ENCODE data around the gene SAP30BP. TPM values are rescaled to one million over a fixed set of nuclear protein-coding genes. Genes with fewer than 3 reads are reported as not detected.

Gene SAP30BP
- total and polyA plus RNA-seq, 2 donors (not counting 3 experiments of a cell fraction or from before 2014, with no cell fraction given), result 116 to 151 TPM

DNA sequence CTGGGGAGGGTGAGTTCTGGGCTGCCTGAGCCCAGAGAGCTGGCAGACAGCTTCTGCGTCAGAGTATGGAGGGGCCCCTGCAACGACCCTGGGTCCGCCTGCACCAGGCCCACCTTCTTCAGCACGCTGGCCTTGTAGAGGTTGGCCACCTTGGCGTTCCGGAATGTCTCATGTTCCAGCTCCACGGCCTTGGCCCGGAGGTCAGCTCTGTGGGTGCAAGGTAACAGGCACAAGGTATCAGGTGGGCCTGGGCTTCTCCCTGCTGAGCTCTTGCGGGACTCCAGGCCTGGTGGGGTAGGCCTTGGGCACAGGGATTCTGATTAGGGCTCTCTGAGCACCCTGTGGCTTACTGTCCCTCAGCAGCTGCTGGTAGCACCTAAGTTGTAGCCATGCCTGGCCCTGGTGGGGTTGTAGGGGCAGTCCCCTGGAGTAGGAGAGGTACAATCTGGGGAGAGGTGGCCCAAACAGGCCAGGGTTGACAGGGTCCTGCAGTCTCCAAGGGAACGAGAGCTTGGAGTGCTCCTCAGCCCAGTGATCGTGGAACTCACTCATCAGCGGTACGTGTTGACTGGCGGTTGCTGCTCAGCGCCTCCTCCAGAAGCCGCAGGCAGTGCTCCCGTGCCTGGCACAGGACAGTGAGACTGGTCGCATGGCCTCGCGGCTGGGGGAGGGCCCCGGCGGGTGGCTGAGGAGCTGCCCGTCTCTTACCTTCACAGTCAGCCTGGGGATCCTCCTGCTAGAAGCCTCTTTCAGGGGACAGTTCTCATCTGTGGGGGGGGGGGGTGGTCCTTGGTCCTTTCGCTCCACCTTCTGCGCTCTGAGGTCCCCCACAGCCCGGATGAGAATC is 36.8 kb upstream of the SAP30BP start:
- BruUV-seq (replicated peaks), result no TSS peak
- Histone ChIP-seq H3K9ac (replicated peaks; ENCODE audit: extremely low read depth, insufficient read depth, low read length) (no peak overlapping the region), H3K27me3 (ENCODE audit: control insufficient read depth in 2 of 2, insufficient read depth in 2 of 2, low read length in 2 of 2) (no peaks in the 10 kb centered on the region), H3K27ac (ENCODE audit: insufficient read depth, low read depth, low read length) (no peak overlapping the region), H3K4me1 (ENCODE audit: control insufficient read depth, extremely low read depth, insufficient read depth, low read length) (peaks cover 12% of the 10 kb centered on the region), H3K79me2 (ENCODE audit: control insufficient read depth, insufficient read depth, low read length) (no peaks in the 10 kb centered on the region), H3K9me3 (replicated peaks; ENCODE audit: control insufficient read depth, insufficient read depth, low read length) (no peaks in the 10 kb centered on the region), H2AFZ (ENCODE audit: low read depth, low read length) (no peak overlapping the region), H3K4me2 (ENCODE audit: insufficient read depth, low read length) (no peak overlapping the region), H4K20me1 (replicated peaks; ENCODE audit: control insufficient read depth, extremely low read depth, insufficient read depth, low read length) (no peaks in the 10 kb centered on the region), H3K4me3 (replicated peaks in 1 of 3; ENCODE audit: insufficient read depth in 1 of 3, low read depth in 1 of 3, low read length in 3 of 3) (no peak overlapping the region), H3K9me1 (replicated peaks; ENCODE audit: control insufficient read depth, extremely low read depth, insufficient read depth, low read length) (no peaks in the 10 kb centered on the region), H3K36me3 (ENCODE audit: control insufficient read depth in 2 of 2, extremely low read depth in 1 of 2, insufficient read depth in 2 of 2, low read length in 2 of 2) (no peaks in the 10 kb centered on the region)
- FAIRE-seq (no peak), DNase-seq (ENCODE audit: low read depth, low spot score) (no peak)
- intact Hi-C loops (cut with micrococcal nuclease) (no loop called here), dilution Hi-C loops (cut with MboI; ENCODE audit: extremely low pct_ligation_motif_present, low sequenced_read_pairs) (no loop called here)
- POLR2A ChIA-PET, result no interaction called here
- CTCF ChIA-PET, result interaction anchor here (0.6 to 16.3 kb wide), 9 partner anchors 10 to 253 kb away, joined by 3 to 625 read pairs (median 6); no protein-coding TSS in a partner anchor
- TF ChIP-seq, protein P1, sequence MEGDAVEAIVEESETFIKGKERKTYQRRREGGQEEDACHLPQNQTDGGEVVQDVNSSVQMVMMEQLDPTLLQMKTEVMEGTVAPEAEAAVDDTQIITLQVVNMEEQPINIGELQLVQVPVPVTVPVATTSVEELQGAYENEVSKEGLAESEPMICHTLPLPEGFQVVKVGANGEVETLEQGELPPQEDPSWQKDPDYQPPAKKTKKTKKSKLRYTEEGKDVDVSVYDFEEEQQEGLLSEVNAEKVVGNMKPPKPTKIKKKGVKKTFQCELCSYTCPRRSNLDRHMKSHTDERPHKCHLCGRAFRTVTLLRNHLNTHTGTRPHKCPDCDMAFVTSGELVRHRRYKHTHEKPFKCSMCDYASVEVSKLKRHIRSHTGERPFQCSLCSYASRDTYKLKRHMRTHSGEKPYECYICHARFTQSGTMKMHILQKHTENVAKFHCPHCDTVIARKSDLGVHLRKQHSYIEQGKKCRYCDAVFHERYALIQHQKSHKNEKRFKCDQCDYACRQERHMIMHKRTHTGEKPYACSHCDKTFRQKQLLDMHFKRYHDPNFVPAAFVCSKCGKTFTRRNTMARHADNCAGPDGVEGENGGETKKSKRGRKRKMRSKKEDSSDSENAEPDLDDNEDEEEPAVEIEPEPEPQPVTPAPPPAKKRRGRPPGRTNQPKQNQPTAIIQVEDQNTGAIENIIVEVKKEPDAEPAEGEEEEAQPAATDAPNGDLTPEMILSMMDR (IDR thresholded peaks at IDR 0.05; ENCODE audit: extremely low read depth in 1 of 2, insufficient read depth in 1 of 2, low read depth in 1 of 2, low read length in 2 of 2), result no peak
- TF ChIP-seq, protein P2, sequence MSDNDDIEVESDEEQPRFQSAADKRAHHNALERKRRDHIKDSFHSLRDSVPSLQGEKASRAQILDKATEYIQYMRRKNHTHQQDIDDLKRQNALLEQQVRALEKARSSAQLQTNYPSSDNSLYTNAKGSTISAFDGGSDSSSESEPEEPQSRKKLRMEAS (IDR thresholded peaks at IDR 0.05; ENCODE audit: insufficient read depth, insufficient read length), result no peak
- TF ChIP-seq FOS (IDR thresholded peaks at IDR 0.05; ENCODE audit: borderline replicate concordance, insufficient read depth, low read length) (no peak), JUN (IDR thresholded peaks at IDR 0.05; ENCODE audit: borderline replicate concordance, insufficient read depth, insufficient read length, low read depth) (no peak), POLR2AphosphoS5 (IDR thresholded peaks at IDR 0.05; ENCODE audit: insufficient read depth, low read depth, low read length) (no peak), MYC (IDR thresholded peaks at IDR 0.05; ENCODE audit: low read depth, low read length) (no peak), EZH2 (IDR thresholded peaks at IDR 0.05; ENCODE audit: borderline replicate concordance, low read depth, low read length, severe bottlenecking) (no peak), GATA2 (IDR thresholded peaks at IDR 0.05; ENCODE audit: insufficient read depth, insufficient read length, low read depth, low read length) (no peak), POLR2A (IDR thresholded peaks at IDR 0.05; ENCODE audit: low read depth, low read length) (no peak)

Measured in endothelial cell of umbilical vein (primary cell).